Measurements from ENCODE around the gene EIF4G3. TPM values are rescaled to one million over a fixed set of nuclear protein-coding genes. Genes with fewer than 3 reads are reported as not detected.

EIF4G3 gene
- polyA plus RNA-seq, 1 donor (not counting 4 experiments of a cell fraction or from before 2014, with no cell fraction given), result 44.6 TPM

DNA sequence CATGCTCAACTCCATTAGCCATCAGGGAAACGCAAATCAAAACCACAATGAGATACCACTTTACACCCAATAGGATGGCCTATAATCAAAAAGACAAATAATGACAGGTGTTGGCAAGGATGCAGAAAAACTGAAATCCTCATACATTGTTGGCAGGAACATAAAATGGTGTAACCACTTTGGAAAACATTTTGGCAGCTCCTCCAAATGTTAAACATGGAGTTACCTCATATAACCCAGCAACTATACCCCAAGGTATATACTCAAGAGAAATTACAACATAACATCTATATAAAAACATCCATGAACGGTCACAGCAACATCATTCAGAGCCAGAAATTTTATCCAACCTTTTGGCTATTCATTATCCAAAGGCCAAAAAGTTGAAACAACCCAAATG is 11.6 kb downstream of the EIF4G3 start:
- H3K79me2 ChIP-seq (ENCODE audit: control insufficient read depth, insufficient read depth, low read length), result peaks cover 75% of the 10 kb centered on the region
- H3K4me1 ChIP-seq (ENCODE audit: control insufficient read depth, extremely low read depth, insufficient read depth, low read length), result no peaks in the 10 kb centered on the region
- no peak overlapping the region for H3K4me2 ChIP-seq (ENCODE audit: control insufficient read depth, extremely low read depth, insufficient read depth, low read depth, low read length)
- H3K9ac ChIP-seq (ENCODE audit: control insufficient read depth, extremely low read depth, insufficient read depth, low read length), result no peak overlapping the region
- FAIRE-seq (no peak), DNase-seq (ENCODE audit: low read depth, low spot score) (no peak)
- H2AFZ ChIP-seq (ENCODE audit: control insufficient read depth, low read length), result no peak overlapping the region
- no peak overlapping the region for H3K4me3 ChIP-seq (ENCODE audit: control insufficient read depth in 2 of 3, extremely low read depth in 1 of 3, insufficient read depth in 2 of 3, low read depth in 1 of 3, low read length in 3 of 3)
- TF ChIP-seq CTCF (optimal IDR thresholded peaks at IDR 0.05 in 1 of 3, IDR thresholded peaks at IDR 0.05 in 1 of 3, conservative IDR thresholded peaks at IDR 0.05 in 1 of 3; ENCODE audit: extremely low read depth in 1 of 3, insufficient read depth in 2 of 3, low read length in 3 of 3), result no peak
- no peak for TF ChIP-seq EZH2 (IDR thresholded peaks at IDR 0.05; ENCODE audit: low read length)
- H3K27me3 ChIP-seq (ENCODE audit: control insufficient read depth, extremely low read depth, insufficient read depth, low read length), result no peaks in the 10 kb centered on the region
- no peak overlapping the region for H3K27ac ChIP-seq (ENCODE audit: control insufficient read depth, insufficient read depth, low read length)
- H3K9me1 ChIP-seq (ENCODE audit: control insufficient read depth, extremely low read depth, insufficient read depth, low read length), result no peaks in the 10 kb centered on the region
- peaks cover 1 to 4% of the 10 kb centered on the region in 2 experiments for H3K36me3 ChIP-seq (ENCODE audit: control insufficient read depth in 2 of 2, extremely low read depth in 1 of 2, insufficient read depth in 2 of 2, low read length in 2 of 2)
- no peaks in the 10 kb centered on the region for H3K9me3 ChIP-seq (ENCODE audit: control insufficient read depth, low read depth, low read length)
- H4K20me1 ChIP-seq (ENCODE audit: control insufficient read depth, extremely low read depth, insufficient read depth, low read length), result no peaks in the 10 kb centered on the region
- dilution Hi-C loops (cut with MboI; ENCODE audit: extremely low pct_ligation_motif_present, low sequenced_read_pairs), result no loop called here

- FAIRE-seq, result no peak
These were observed 12.4 kb downstream of the EIF4G3 start for GRCh38 chr1:21164266-21164665.

More at GRCh38 chr1:21164266-21164665, 12.4 kb downstream of the EIF4G3 start:
- dilution Hi-C loops (cut with MboI; ENCODE audit: extremely low pct_ligation_motif_present, low sequenced_read_pairs), result no loop called here
- Histone ChIP-seq H3K9ac (ENCODE audit: control insufficient read depth, extremely low read depth, insufficient read depth, low read length) (no peak overlapping the region), H3K9me1 (ENCODE audit: control insufficient read depth, extremely low read depth, insufficient read depth, low read length) (no peaks in the 10 kb centered on the region), H2AFZ (ENCODE audit: control insufficient read depth, low read length) (no peak overlapping the region), H3K27me3 (ENCODE audit: control insufficient read depth, extremely low read depth, insufficient read depth, low read length) (no peaks in the 10 kb centered on the region), H3K4me1 (ENCODE audit: control insufficient read depth, extremely low read depth, insufficient read depth, low read length) (no peaks in the 10 kb centered on the region), H3K79me2 (ENCODE audit: control insufficient read depth, insufficient read depth, low read length) (peaks cover 78% of the 10 kb centered on the region), H3K36me3 (ENCODE audit: control insufficient read depth in 2 of 2, extremely low read depth in 1 of 2, insufficient read depth in 2 of 2, low read length in 2 of 2) (peaks cover 3 to 4% of the 10 kb centered on the region in 2 experiments), H3K4me2 (ENCODE audit: control insufficient read depth, extremely low read depth, insufficient read depth, low read depth, low read length) (no peak overlapping the region), H4K20me1 (ENCODE audit: control insufficient read depth, extremely low read depth, insufficient read depth, low read length) (no peaks in the 10 kb centered on the region), H3K27ac (ENCODE audit: control insufficient read depth, insufficient read depth, low read length) (no peak overlapping the region), H3K9me3 (ENCODE audit: control insufficient read depth, low read depth, low read length) (no peaks in the 10 kb centered on the region), H3K4me3 (ENCODE audit: control insufficient read depth in 2 of 3, extremely low read depth in 1 of 3, insufficient read depth in 2 of 3, low read depth in 1 of 3, low read length in 3 of 3) (no peak overlapping the region)
- TF ChIP-seq CTCF (optimal IDR thresholded peaks at IDR 0.05 in 1 of 3, IDR thresholded peaks at IDR 0.05 in 1 of 3, conservative IDR thresholded peaks at IDR 0.05 in 1 of 3; ENCODE audit: extremely low read depth in 1 of 3, insufficient read depth in 2 of 3, low read length in 3 of 3), result no peak
- no peak for TF ChIP-seq EZH2 (IDR thresholded peaks at IDR 0.05; ENCODE audit: low read length)
- DNase-seq (ENCODE audit: low read depth, low spot score), result no peak
